Activated T-cell treated with anti-CD3 and anti-CD28 coated beads, Interleukin-2, amount 50 U/mL, for 24 hours (primary cell): Measurements from ENCODE around the gene TBC1D21.

Experiments used
- DNase-seq: peaks from one replicate; pipeline ENCODE4 v3.0.0-alpha.2; 2020
- H3K27ac Mint-ChIP-seq: 2 replicates; pipeline ENCODE4 v1.8.0; 2020; ENCODE audit warnings: mild to moderate bottlenecking, mixed read lengths
- H3K27me3 Mint-ChIP-seq: 2 replicates; pipeline ENCODE4 v1.8.0; 2020; ENCODE audit warnings: mixed read lengths
- H3K36me3 Mint-ChIP-seq: 2 replicates; pipeline ENCODE4 v1.8.0; 2020; ENCODE audit warnings: low read depth, mixed read lengths
- H3K4me1 Mint-ChIP-seq: 2 replicates; pipeline ENCODE4 v1.8.0; 2020; ENCODE audit warnings: low read depth, mixed read lengths
- H3K4me3 Mint-ChIP-seq: 2 replicates; pipeline ENCODE4 v1.8.0; 2020; ENCODE audit warnings: mild to moderate bottlenecking, moderate library complexity, mixed read lengths
- H3K9me3 Mint-ChIP-seq: 2 replicates; pipeline ENCODE4 v1.8.0; 2020; ENCODE audit warnings: mixed read lengths

TBC1D21 gene

GRCh38 chr15:73905225-73905827, 32.0 kb downstream of the TBC1D21 start:
- H3K4me1 Mint-ChIP-seq, result peaks cover 1% of the 10 kb centered on the region
- no peaks in the 10 kb centered on the region for H3K27me3 Mint-ChIP-seq
- H3K36me3 Mint-ChIP-seq, result no peaks in the 10 kb centered on the region
- H3K27ac Mint-ChIP-seq, result no peak overlapping the region
- no peaks in the 10 kb centered on the region for H3K9me3 Mint-ChIP-seq
- no peak for DNase-seq
- no peak overlapping the region for H3K4me3 Mint-ChIP-seq

- Mint-ChIP-seq H3K9me3 (no peaks in the 10 kb centered on the region), H3K27ac (peak overlapping the region; percentile 45), H3K27me3 (no peaks in the 10 kb centered on the region), H3K4me3 (no peak overlapping the region), H3K36me3 (no peaks in the 10 kb centered on the region), H3K4me1 (peaks cover 1% of the 10 kb centered on the region)
- no peak for DNase-seq
These were observed 33.1 kb downstream of the TBC1D21 start for GRCh38 chr15:73906346-73907034.

- no peak for DNase-seq
- Mint-ChIP-seq H3K27me3 (no peaks in the 10 kb centered on the region), H3K9me3 (no peaks in the 10 kb centered on the region), H3K4me3 (no peak overlapping the region), H3K27ac (no peak overlapping the region), H3K36me3 (no peaks in the 10 kb centered on the region), H3K4me1 (peaks cover 1% of the 10 kb centered on the region)
These were observed 33.7 kb downstream of the TBC1D21 start for GRCh38 chr15:73907035-73907408.

- Mint-ChIP-seq H3K27ac (no peak overlapping the region), H3K4me3 (no peak overlapping the region), H3K36me3 (no peaks in the 10 kb centered on the region), H3K9me3 (no peaks in the 10 kb centered on the region), H3K27me3 (no peaks in the 10 kb centered on the region), H3K4me1 (peaks cover 1% of the 10 kb centered on the region)
- DNase-seq, result peak; percentile 86
These were observed 34.9 kb downstream of the TBC1D21 start for GRCh38 chr15:73908030-73908821.

- H3K36me3 Mint-ChIP-seq, result no peaks in the 10 kb centered on the region
- H3K4me1 Mint-ChIP-seq, result peaks cover 4% of the 10 kb centered on the region
- no peaks in the 10 kb centered on the region for H3K27me3 Mint-ChIP-seq
- DNase-seq, result no peak
- H3K27ac Mint-ChIP-seq, result no peak overlapping the region
- H3K9me3 Mint-ChIP-seq, result no peaks in the 10 kb centered on the region
- no peak overlapping the region for H3K4me3 Mint-ChIP-seq
These were observed 35.4 kb downstream of the TBC1D21 start for GRCh38 chr15:73908822-73909122.

- no peak for DNase-seq
- Mint-ChIP-seq H3K27me3 (no peaks in the 10 kb centered on the region), H3K9me3 (no peaks in the 10 kb centered on the region), H3K27ac (no peak overlapping the region), H3K4me3 (no peak overlapping the region), H3K36me3 (no peaks in the 10 kb centered on the region), H3K4me1 (peaks cover 9% of the 10 kb centered on the region)
These were observed 36.3 kb downstream of the TBC1D21 start for GRCh38 chr15:73909651-73910050.

GRCh38 chr15:73910522-73911303, 37.3 kb downstream of the TBC1D21 start:
- Mint-ChIP-seq H3K27ac (no peak overlapping the region), H3K36me3 (peaks cover 4% of the 10 kb centered on the region), H3K9me3 (no peaks in the 10 kb centered on the region), H3K4me3 (no peak overlapping the region), H3K27me3 (no peaks in the 10 kb centered on the region), H3K4me1 (peaks cover 12% of the 10 kb centered on the region)
- no peak for DNase-seq

- peaks cover 14% of the 10 kb centered on the region for H3K36me3 Mint-ChIP-seq
- no peak overlapping the region for H3K27ac Mint-ChIP-seq
- no peaks in the 10 kb centered on the region for H3K9me3 Mint-ChIP-seq
- no peak for DNase-seq
- H3K4me3 Mint-ChIP-seq, result no peak overlapping the region
- H3K4me1 Mint-ChIP-seq, result peaks cover 12% of the 10 kb centered on the region
- H3K27me3 Mint-ChIP-seq, result no peaks in the 10 kb centered on the region
These were observed 38.7 kb downstream of the TBC1D21 start for GRCh38 chr15:73912030-73912596.

- Mint-ChIP-seq H3K4me3 (no peak overlapping the region), H3K4me1 (peaks cover 11% of the 10 kb centered on the region), H3K9me3 (peaks cover 13% of the 10 kb centered on the region), H3K27ac (peak overlapping the region; percentile 57), H3K27me3 (no peaks in the 10 kb centered on the region), H3K36me3 (peaks cover 32% of the 10 kb centered on the region)
- DNase-seq, result no peak
These were observed 40.8 kb downstream of the TBC1D21 start for GRCh38 chr15:73914145-73914544.

- H3K27me3 Mint-ChIP-seq, result no peaks in the 10 kb centered on the region
- H3K27ac Mint-ChIP-seq, result no peak overlapping the region
- H3K4me1 Mint-ChIP-seq, result peaks cover 14% of the 10 kb centered on the region
- no peak overlapping the region for H3K4me3 Mint-ChIP-seq
- no peak for DNase-seq
- peaks cover 39% of the 10 kb centered on the region for H3K36me3 Mint-ChIP-seq
- H3K9me3 Mint-ChIP-seq, result peaks cover 13% of the 10 kb centered on the region
These were observed 41.7 kb downstream of the TBC1D21 start for GRCh38 chr15:73915082-73915481.

- H3K9me3 Mint-ChIP-seq, result peaks cover 13% of the 10 kb centered on the region
- no peak overlapping the region for H3K27ac Mint-ChIP-seq
- peaks cover 38% of the 10 kb centered on the region for H3K4me1 Mint-ChIP-seq
- no peak for DNase-seq
- no peak overlapping the region for H3K4me3 Mint-ChIP-seq
- H3K27me3 Mint-ChIP-seq, result no peaks in the 10 kb centered on the region
- H3K36me3 Mint-ChIP-seq, result peaks cover 39% of the 10 kb centered on the region
These were observed 45.4 kb downstream of the TBC1D21 start for GRCh38 chr15:73918784-73919183.

- peaks cover 39% of the 10 kb centered on the region for H3K36me3 Mint-ChIP-seq
- no peak overlapping the region for H3K4me3 Mint-ChIP-seq
- no peaks in the 10 kb centered on the region for H3K27me3 Mint-ChIP-seq
- H3K9me3 Mint-ChIP-seq, result peaks cover 13% of the 10 kb centered on the region
- no peak for DNase-seq
- peaks cover 42% of the 10 kb centered on the region for H3K4me1 Mint-ChIP-seq
- peak overlapping the region; percentile 66 for H3K27ac Mint-ChIP-seq
These were observed 46.3 kb downstream of the TBC1D21 start for GRCh38 chr15:73919706-73920105.

- no peak for DNase-seq
- Mint-ChIP-seq H3K27me3 (no peaks in the 10 kb centered on the region), H3K4me1 (peaks cover 52% of the 10 kb centered on the region), H3K27ac (peak overlapping the region; percentile 66), H3K36me3 (peaks cover 29% of the 10 kb centered on the region), H3K4me3 (no peak overlapping the region), H3K9me3 (peaks cover 13% of the 10 kb centered on the region)
These were observed 48.0 kb downstream of the TBC1D21 start for GRCh38 chr15:73921254-73921925.
